Central memory CD8-positive, alpha-beta T cell (primary cell): ENCODE measurements around the gene PSMD11.
"Not testable (repeated sequence)": the region's sequence is repeated elsewhere in the genome, so short reads cannot be mapped to it uniquely, and the experiment has no call there.

Source experiments
- ATAC-seq: fragments of 150-1000 bp; cut with Tn5 transposase; replicated peaks from 2 replicates; pipeline ENCODE4 v1.10.0; 2022; ENCODE audit warnings: mild to moderate bottlenecking, moderate FRiP score, moderate number of reproducible peaks; ENCODE audit not compliant: poor library complexity, severe bottlenecking; ENCODE audit errors: extremely low read depth
- DNase-seq, 2 donors: peaks; one replicate each; pipeline ENCODE4 v3.0.0; 2021; ENCODE audit warnings: low spot score in 2 of 2
- H3K27ac Mint-ChIP-seq: one replicate; pipeline ENCODE4 v1.8.0; 2022; ENCODE audit warnings: low read depth, mild to moderate bottlenecking, moderate library complexity, mixed read lengths
- H3K27me3 Mint-ChIP-seq: one replicate; pipeline ENCODE4 v1.8.0; 2022; ENCODE audit warnings: mixed read lengths
- H3K36me3 Mint-ChIP-seq: one replicate; pipeline ENCODE4 v1.8.0; 2022; ENCODE audit warnings: mild to moderate bottlenecking, moderate library complexity, mixed read lengths; ENCODE audit not compliant: insufficient read depth
- H3K4me1 Mint-ChIP-seq: one replicate; pipeline ENCODE4 v1.8.0; 2022; ENCODE audit warnings: mixed read lengths
- H3K4me3 Mint-ChIP-seq: one replicate; pipeline ENCODE4 v1.8.0; 2022; ENCODE audit warnings: mild to moderate bottlenecking, moderate library complexity, mixed read lengths
- H3K9me3 Mint-ChIP-seq: one replicate; pipeline ENCODE4 v1.8.0; 2022; ENCODE audit warnings: mixed read lengths

PSMD11 gene

GRCh38 chr17:32449963-32450362 is 5.7 kb downstream of the PSMD11 start:
- peaks cover 50% of the 10 kb centered on the region for H3K4me1 Mint-ChIP-seq
- H3K36me3 Mint-ChIP-seq = peaks cover 55% of the 10 kb centered on the region
- no peak overlapping the region for H3K27ac Mint-ChIP-seq
- no peaks in the 10 kb centered on the region for H3K27me3 Mint-ChIP-seq
- DNase-seq = no peak
- no peak for ATAC-seq
- H3K9me3 Mint-ChIP-seq = no peaks in the 10 kb centered on the region
- H3K4me3 Mint-ChIP-seq = no peak overlapping the region

- H3K27ac Mint-ChIP-seq = peak overlapping the region; percentile 41
- peaks cover 59% of the 10 kb centered on the region for H3K36me3 Mint-ChIP-seq
- H3K4me1 Mint-ChIP-seq = peaks cover 46% of the 10 kb centered on the region
- H3K27me3 Mint-ChIP-seq, ATAC-seq, DNase-seq, H3K9me3 Mint-ChIP-seq, H3K4me3 Mint-ChIP-seq: not testable (repeated sequence)
Measured at GRCh38 chr17:32450379-32450778, 6.1 kb downstream of the PSMD11 start.

GRCh38 chr17:32451879-32452278 is 7.6 kb downstream of the PSMD11 start:
- Mint-ChIP-seq H3K4me3 (no peak overlapping the region), H3K36me3 (peaks cover 66% of the 10 kb centered on the region), H3K27me3 (no peaks in the 10 kb centered on the region), H3K4me1 (peaks cover 32% of the 10 kb centered on the region), H3K9me3 (no peaks in the 10 kb centered on the region), H3K27ac (peak overlapping the region; percentile 73)
- DNase-seq (no peak), ATAC-seq (no peak)

- peaks cover 28% of the 10 kb centered on the region for H3K4me1 Mint-ChIP-seq
- ATAC-seq (no peak), DNase-seq (no peak)
- H3K36me3 Mint-ChIP-seq = peaks cover 65% of the 10 kb centered on the region
- H3K27me3 Mint-ChIP-seq = no peaks in the 10 kb centered on the region
- H3K9me3 Mint-ChIP-seq = no peaks in the 10 kb centered on the region
- no peak overlapping the region for H3K4me3 Mint-ChIP-seq
- H3K27ac Mint-ChIP-seq = peak overlapping the region; percentile 73
Measured at GRCh38 chr17:32452281-32452680, 8.0 kb downstream of the PSMD11 start.

GRCh38 chr17:32453370-32453769 is 9.1 kb downstream of the PSMD11 start:
- ATAC-seq = no peak
- Mint-ChIP-seq H3K4me1 (peaks cover 33% of the 10 kb centered on the region), H3K36me3 (peaks cover 67% of the 10 kb centered on the region), H3K4me3 (no peak overlapping the region), H3K27ac (peak overlapping the region; percentile 73), H3K9me3 (no peaks in the 10 kb centered on the region), H3K27me3 (no peaks in the 10 kb centered on the region)
- no peak for DNase-seq

GRCh38 chr17:32458371-32458770 is 14.1 kb downstream of the PSMD11 start:
- no peaks in the 10 kb centered on the region for H3K27me3 Mint-ChIP-seq
- no peaks in the 10 kb centered on the region for H3K9me3 Mint-ChIP-seq
- peaks cover 39% of the 10 kb centered on the region for H3K4me1 Mint-ChIP-seq
- no peak for ATAC-seq
- DNase-seq = no peak
- H3K27ac Mint-ChIP-seq = peak overlapping the region; percentile 38
- H3K4me3 Mint-ChIP-seq = no peak overlapping the region
- H3K36me3 Mint-ChIP-seq = peaks cover 70% of the 10 kb centered on the region

GRCh38 chr17:32460054-32460453 is 15.7 kb downstream of the PSMD11 start:
- ATAC-seq (no peak), DNase-seq (no peak)
- Mint-ChIP-seq H3K4me1 (peaks cover 29% of the 10 kb centered on the region), H3K36me3 (peaks cover 57% of the 10 kb centered on the region), H3K27me3 (no peaks in the 10 kb centered on the region), H3K27ac (no peak overlapping the region), H3K9me3 (no peaks in the 10 kb centered on the region), H3K4me3 (no peak overlapping the region)

GRCh38 chr17:32461498-32461852 is 17.2 kb downstream of the PSMD11 start:
- ATAC-seq (no peak), DNase-seq (no peak)
- Mint-ChIP-seq H3K9me3 (no peaks in the 10 kb centered on the region), H3K27ac (no peak overlapping the region), H3K27me3 (no peaks in the 10 kb centered on the region), H3K4me1 (peaks cover 29% of the 10 kb centered on the region), H3K4me3 (no peak overlapping the region), H3K36me3 (peaks cover 56% of the 10 kb centered on the region)

GRCh38 chr17:32461853-32462617 is 17.7 kb downstream of the PSMD11 start:
- H3K9me3 Mint-ChIP-seq = no peaks in the 10 kb centered on the region
- DNase-seq (peak; percentile 34 to 54), ATAC-seq (peak; percentile 84)
- no peaks in the 10 kb centered on the region for H3K27me3 Mint-ChIP-seq
- H3K36me3 Mint-ChIP-seq = peaks cover 56% of the 10 kb centered on the region
- no peak overlapping the region for H3K27ac Mint-ChIP-seq
- H3K4me3 Mint-ChIP-seq = no peak overlapping the region
- peaks cover 29% of the 10 kb centered on the region for H3K4me1 Mint-ChIP-seq

GRCh38 chr17:32463304-32463703 is 19.0 kb downstream of the PSMD11 start:
- Mint-ChIP-seq H3K4me3 (no peak overlapping the region), H3K4me1 (peaks cover 29% of the 10 kb centered on the region), H3K27me3 (no peaks in the 10 kb centered on the region), H3K9me3 (no peaks in the 10 kb centered on the region), H3K27ac (no peak overlapping the region), H3K36me3 (peaks cover 55% of the 10 kb centered on the region)
- no peak for ATAC-seq
- DNase-seq = no peak

GRCh38 chr17:32464374-32464773 is 20.1 kb downstream of the PSMD11 start:
- Mint-ChIP-seq H3K27ac (no peak overlapping the region), H3K27me3 (no peaks in the 10 kb centered on the region), H3K4me3 (no peak overlapping the region), H3K4me1 (peaks cover 25% of the 10 kb centered on the region), H3K9me3 (no peaks in the 10 kb centered on the region), H3K36me3 (peaks cover 54% of the 10 kb centered on the region)
- no peak for ATAC-seq
- no peak for DNase-seq

- Mint-ChIP-seq H3K36me3 (peaks cover 61% of the 10 kb centered on the region), H3K4me1 (peaks cover 10% of the 10 kb centered on the region), H3K9me3 (no peaks in the 10 kb centered on the region), H3K27me3 (no peaks in the 10 kb centered on the region), H3K4me3 (no peak overlapping the region), H3K27ac (no peak overlapping the region)
- no peak for ATAC-seq
- no peak for DNase-seq
Measured at GRCh38 chr17:32467949-32468348, 23.6 kb downstream of the PSMD11 start.

- peak overlapping the region; percentile 40 for H3K27ac Mint-ChIP-seq
- H3K27me3 Mint-ChIP-seq = no peaks in the 10 kb centered on the region
- ATAC-seq (no peak), DNase-seq (no peak)
- peaks cover 10% of the 10 kb centered on the region for H3K4me1 Mint-ChIP-seq
- no peak overlapping the region for H3K4me3 Mint-ChIP-seq
- H3K9me3 Mint-ChIP-seq = no peaks in the 10 kb centered on the region
- H3K36me3 Mint-ChIP-seq = peaks cover 80% of the 10 kb centered on the region
Measured at GRCh38 chr17:32470405-32471167, 26.3 kb downstream of the PSMD11 start.
